Gastrocnemius medialis (tissue), 4 donors: Measurements from ENCODE around the gene CEP112.

Source experiments
- CTCF ChIP-seq, 5 experiments: fragments of 450-650 bp in 3 of 5; fragments of 200-600 bp in 2 of 5; sonication (generic) in 2 of 5; IDR thresholded peaks in 4 of 5; conservative IDR thresholded peaks in 1 of 5; 1 replicate in 4 of 5; 2 replicates in 1 of 5; pipeline ENCODE4 v1.5.1; 2016 to 2019; ENCODE audit warnings: antibody characterized with exemption in 5 of 5, mild to moderate bottlenecking in 3 of 5, moderate library complexity in 3 of 5
- POLR2A ChIP-seq, 2 donors: fragments of 450-650 bp; IDR thresholded peaks; one replicate each; pipeline ENCODE4 v1.6.1; 2017; ENCODE audit warnings: antibody characterized with exemption in 2 of 2, mild to moderate bottlenecking in 2 of 2, moderate library complexity in 2 of 2

DNA sequence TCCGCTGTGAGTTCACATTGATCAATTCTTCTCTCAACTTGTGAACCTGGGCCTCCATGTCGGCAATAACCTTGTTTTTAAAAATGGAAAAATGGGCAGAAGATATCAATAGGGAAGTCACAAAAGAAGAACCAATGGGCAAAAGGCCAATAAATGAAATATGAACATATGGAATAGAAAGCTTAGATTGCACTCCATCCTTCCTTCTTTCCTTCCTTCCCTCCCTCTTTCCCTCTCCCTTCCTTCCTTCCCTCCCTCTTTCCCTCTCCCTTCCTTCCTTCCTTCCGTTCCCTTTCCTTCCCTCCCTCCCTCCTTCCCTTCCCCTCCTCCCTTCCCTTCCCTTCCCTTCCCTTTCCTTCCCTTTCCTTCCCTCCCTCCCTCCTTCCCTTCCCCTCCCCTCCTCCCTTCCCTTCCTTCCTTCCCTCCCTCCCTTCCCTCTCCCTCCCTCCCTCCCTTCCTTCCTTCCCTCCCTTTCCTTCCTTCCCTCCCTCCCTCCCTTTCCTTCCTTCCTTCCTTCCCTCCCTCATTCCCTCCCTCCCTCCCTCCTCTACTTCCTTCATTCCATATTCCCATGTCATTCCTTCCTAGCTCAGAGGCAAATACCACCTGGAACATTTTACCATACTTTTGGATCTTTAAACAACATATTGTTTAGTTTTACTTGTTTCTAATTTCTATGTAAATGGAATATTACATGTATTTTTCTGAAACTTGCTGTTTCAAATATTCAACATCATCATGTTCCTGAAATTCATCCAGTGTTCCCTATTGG, 339.8 kb downstream of the CEP112 start:
- TF ChIP-seq CTCF (IDR thresholded peaks at IDR 0.05 in 4 of 5, conservative IDR thresholded peaks at IDR 0.05 in 1 of 5), result no peak
- no peak for TF ChIP-seq POLR2A (IDR thresholded peaks at IDR 0.05)
